ENCODE data around the gene LAMB3. TPM values are rescaled to one million over a fixed set of nuclear protein-coding genes. Genes with fewer than 3 reads are reported as not detected.

Gene LAMB3
- total RNA-seq, 2 experiments from 2014 or later = 0.88 to 0.89 TPM

DNA sequence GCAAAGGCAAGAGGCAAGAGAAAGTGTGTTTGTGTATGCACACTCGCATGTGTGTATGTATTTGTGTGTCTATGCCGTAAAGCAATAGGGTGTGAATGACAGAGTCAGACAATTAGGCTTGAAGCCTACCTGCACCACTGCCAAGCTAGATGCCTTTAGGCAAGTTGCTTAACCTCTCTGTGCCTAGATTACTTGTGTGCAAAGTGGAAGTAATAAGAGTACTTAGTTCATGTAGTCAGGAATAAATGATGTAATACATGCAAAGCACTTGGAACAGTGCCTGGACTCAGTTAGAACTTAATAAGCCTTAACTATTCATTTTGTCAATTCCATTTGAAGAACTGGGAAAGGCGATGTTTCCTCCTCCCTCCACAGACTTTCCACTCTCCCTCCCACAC, 31.7 kb downstream of the LAMB3 start:
- no peak for DNase-seq
- Mint-ChIP-seq H3K4me3 (no peak overlapping the region), H3K27ac (no peak overlapping the region), H3K27me3 (no peaks in the 10 kb centered on the region), H3K9me3 (no peaks in the 10 kb centered on the region), H3K36me3 (no peaks in the 10 kb centered on the region), H3K4me1 (no peaks in the 10 kb centered on the region)

DNA sequence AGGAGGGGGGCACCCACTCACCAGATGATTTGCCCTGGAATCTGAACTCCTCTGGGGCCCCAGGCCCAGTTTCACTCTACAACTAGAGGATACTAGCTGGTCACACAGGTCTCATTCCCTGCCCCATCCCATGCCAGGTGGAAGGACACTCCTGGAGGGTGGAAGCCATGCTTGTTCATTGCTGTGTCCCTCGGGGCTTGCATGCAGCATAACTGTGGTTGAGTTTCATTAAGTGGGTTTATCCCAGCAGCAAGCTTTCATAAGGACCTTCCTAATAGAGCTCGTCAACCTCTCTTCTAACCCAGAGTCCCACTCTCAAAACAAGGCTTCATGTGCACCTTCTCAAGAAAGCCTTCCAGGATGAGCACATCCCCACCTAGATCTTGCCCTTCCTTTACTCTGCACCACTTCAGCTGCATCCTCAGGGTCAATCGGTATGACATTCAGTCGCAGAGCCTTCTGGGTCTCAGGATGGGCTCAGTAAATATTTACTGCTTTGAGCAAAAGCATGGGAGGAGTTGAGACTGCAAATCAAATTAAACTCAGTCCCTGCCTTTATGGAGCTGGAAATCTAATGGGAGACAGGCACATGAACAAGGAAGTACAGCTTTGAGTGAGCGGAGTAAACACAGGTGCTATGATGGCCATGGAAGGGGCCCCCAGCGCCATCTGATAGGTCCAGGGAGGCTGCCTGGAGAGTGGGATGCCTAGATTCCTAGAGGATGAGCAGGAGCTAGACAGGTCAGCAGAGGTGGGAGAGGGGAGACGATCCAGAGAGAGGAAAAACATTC, 32.3 kb downstream of the LAMB3 start:
- Mint-ChIP-seq H3K36me3 (no peaks in the 10 kb centered on the region), H3K4me3 (no peak overlapping the region), H3K27me3 (no peaks in the 10 kb centered on the region), H3K4me1 (no peaks in the 10 kb centered on the region), H3K9me3 (no peaks in the 10 kb centered on the region), H3K27ac (no peak overlapping the region)
- DNase-seq = no peak

DNA sequence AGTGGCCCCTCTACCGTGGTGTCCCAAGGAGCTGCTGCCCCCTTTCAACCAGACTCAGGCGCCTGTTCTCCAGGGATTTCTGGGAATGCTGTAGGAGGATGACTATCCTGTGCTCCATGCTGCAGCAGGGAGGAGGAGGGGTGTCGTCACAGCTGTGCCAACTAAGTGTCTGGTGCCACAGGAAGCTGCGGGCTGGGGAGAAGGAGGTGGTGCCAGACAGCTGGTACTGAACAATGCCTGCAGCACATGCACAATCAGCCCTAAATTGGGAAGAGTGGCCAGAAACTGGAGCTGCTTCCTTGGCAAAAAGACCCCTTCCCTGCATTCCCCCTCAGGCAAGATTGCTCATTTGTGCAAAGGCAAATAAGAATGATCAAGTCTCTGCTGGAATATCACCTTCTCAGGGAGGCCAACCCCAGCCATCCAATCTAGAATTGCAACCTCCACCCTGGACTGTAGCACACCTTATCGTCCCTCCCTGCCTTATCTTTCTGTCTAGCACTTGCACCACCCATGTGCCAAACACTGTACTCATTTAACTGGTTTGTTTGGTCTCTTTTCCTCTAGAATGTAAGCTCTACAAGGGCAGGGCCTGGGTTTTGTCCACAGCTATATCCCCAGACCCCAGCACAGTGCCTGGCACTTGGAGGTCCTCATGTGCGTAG, 33.3 kb downstream of the LAMB3 start:
- H3K4me3 Mint-ChIP-seq = no peak overlapping the region
- no peaks in the 10 kb centered on the region for H3K9me3 Mint-ChIP-seq
- H3K4me1 Mint-ChIP-seq = no peaks in the 10 kb centered on the region
- no peak for DNase-seq
- H3K27ac Mint-ChIP-seq = no peak overlapping the region
- no peaks in the 10 kb centered on the region for H3K27me3 Mint-ChIP-seq
- no peaks in the 10 kb centered on the region for H3K36me3 Mint-ChIP-seq

DNA sequence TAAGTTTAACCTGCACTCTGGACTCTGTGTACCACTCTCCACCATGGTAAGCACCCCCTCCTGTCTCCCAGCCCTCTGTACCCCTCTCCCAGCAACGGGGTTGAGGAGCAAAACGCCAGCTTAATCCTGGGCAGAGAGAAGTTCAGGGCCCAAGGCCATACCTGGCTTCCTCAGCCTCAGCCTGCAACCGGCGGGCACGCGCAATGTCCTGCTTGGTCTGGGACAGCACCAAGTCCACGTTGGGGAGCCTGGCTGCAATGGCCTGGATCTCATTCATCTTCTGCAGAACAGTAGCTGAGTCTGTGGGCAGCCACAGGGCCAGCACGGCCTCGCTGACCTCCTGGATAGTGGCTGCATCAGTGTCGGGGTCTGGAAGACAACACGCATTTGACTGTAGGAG, 33.9 kb downstream of the LAMB3 start:
- Mint-ChIP-seq H3K4me1 (no peaks in the 10 kb centered on the region), H3K4me3 (no peak overlapping the region), H3K36me3 (no peaks in the 10 kb centered on the region), H3K27ac (no peak overlapping the region), H3K9me3 (no peaks in the 10 kb centered on the region), H3K27me3 (no peaks in the 10 kb centered on the region)
- DNase-seq = no peak

DNA sequence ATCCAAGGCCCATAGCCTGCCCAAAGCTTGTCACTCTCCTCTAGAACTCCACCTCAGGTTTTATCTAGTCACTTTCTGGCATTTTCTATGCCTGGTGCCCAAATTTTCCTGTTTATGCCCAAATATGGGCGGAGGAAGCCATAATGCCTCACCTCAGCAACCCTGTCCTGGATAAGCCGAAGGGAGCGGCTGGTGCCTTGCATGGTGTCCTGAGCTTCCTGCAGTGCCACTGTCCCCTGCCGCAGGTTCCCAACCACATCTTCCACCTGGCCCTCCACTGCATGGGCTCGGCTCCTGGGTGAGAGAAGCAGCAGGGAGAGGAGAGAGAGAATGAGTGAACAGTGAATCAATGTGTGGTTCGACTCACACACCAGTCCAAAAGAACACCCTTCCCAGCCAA, 34.5 kb downstream of the LAMB3 start:
- no peaks in the 10 kb centered on the region for H3K27me3 Mint-ChIP-seq
- H3K27ac Mint-ChIP-seq = no peak overlapping the region
- H3K4me3 Mint-ChIP-seq = no peak overlapping the region
- H3K4me1 Mint-ChIP-seq = no peaks in the 10 kb centered on the region
- no peak for DNase-seq
- no peaks in the 10 kb centered on the region for H3K36me3 Mint-ChIP-seq
- H3K9me3 Mint-ChIP-seq = no peaks in the 10 kb centered on the region

DNA sequence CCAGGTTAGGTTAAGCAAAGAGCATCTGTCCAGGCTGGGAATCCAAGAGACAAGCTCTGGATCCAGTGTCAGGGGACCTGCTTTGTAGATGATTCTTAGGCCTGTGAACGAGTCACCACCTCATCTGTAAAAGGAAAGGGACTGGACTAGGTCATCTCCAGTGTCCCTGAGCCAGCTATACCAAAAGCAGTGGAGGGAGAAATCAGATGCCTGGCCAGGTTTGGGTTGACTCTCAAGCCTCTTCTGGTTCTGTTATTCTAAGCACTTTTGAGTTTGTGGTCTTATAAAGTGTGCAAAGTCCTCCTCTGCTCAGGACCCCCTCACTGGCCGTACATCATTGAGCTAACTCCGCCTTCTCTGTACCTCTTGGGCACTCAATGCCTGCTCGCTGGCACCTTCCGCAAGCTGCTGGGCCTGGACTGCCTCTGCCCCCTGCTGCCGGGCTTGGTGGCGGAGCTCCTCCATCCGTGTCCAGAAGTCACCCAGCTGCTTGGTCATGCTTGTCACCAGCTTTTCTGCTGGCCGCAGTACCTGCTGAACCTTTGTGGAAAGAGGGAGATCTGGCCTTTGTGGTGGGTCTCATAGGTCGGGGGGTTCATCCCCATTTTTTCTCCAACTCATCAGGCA, 35.1 kb downstream of the LAMB3 start:
- H3K9me3 Mint-ChIP-seq = no peaks in the 10 kb centered on the region
- H3K4me3 Mint-ChIP-seq = no peak overlapping the region
- no peaks in the 10 kb centered on the region for H3K27me3 Mint-ChIP-seq
- no peaks in the 10 kb centered on the region for H3K36me3 Mint-ChIP-seq
- H3K4me1 Mint-ChIP-seq = no peaks in the 10 kb centered on the region
- H3K27ac Mint-ChIP-seq = no peak overlapping the region
- no peak for DNase-seq

DNA sequence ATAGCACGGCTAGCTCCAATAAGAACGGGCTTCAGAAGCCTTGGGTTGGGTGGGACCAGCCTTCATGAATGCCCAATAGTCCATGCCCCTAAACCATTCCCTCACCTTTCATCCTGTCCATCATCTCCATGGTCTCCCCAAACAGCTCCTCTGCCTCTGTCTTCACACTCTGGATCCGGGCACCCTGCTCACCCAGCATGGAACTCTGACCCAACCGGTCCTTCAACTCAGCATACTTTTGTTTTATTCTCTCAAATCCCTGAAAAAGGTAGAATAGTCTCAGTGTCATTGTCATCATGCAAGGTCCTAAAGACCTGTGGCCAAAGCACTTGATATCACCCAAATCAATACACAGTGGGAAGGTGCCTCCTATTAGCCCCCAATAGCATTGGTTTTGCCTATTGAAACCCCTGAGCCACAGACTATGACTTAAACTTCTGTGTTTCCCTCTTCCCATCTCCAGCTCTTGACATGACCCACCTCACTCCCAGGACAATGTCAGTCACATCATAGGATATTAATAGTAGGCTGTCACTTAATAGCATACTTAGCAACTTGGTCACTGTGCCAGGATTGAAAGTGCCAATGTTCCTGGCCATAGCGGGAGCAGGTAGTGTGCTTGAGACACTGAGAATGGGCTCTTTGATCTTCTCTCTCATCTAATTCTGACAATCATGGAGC, 35.7 kb downstream of the LAMB3 start:
- Mint-ChIP-seq H3K4me3 (no peak overlapping the region), H3K27ac (no peak overlapping the region), H3K27me3 (no peaks in the 10 kb centered on the region), H3K9me3 (no peaks in the 10 kb centered on the region), H3K36me3 (no peaks in the 10 kb centered on the region), H3K4me1 (no peaks in the 10 kb centered on the region)
- DNase-seq = no peak

DNA sequence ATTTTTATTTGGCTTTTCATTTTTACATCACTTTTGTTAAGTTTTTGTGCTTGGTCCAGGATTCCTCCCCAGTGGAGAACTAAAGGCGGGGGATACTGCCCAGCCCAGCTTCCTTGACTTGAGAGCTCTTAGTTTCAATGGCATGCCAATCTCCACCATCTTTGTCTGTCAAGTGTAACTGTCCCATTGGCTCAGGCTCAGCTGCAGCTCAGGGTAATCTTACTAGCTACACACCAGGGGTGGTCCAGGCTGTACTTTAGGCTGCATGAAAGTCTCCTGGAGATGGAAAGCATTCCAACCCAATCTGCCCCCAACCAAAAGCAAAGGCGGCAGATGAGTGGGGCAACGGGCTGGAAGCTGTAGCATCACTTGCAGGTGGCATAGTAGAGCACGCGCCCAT, 37.3 kb downstream of the LAMB3 start:
- Mint-ChIP-seq H3K4me3 (no peak overlapping the region), H3K27me3 (no peaks in the 10 kb centered on the region), H3K9me3 (no peaks in the 10 kb centered on the region), H3K36me3 (no peaks in the 10 kb centered on the region), H3K27ac (no peak overlapping the region), H3K4me1 (no peaks in the 10 kb centered on the region)
- DNase-seq = no peak

DNA sequence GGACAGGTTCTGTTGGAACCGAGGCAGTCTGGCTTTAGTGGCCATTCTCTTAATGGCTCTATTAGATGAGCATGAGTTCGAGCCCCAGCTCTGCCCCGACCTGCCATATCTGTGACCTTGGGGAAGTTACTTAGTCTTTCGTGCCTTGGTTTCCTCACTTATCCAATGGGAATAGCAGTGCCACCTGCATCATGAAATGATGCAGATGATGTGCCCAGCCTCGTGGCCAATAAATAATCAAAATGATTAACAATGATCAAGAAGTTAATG, 38.1 kb downstream of the LAMB3 start:
- no peaks in the 10 kb centered on the region for H3K9me3 Mint-ChIP-seq
- H3K27me3 Mint-ChIP-seq = no peaks in the 10 kb centered on the region
- no peaks in the 10 kb centered on the region for H3K36me3 Mint-ChIP-seq
- no peaks in the 10 kb centered on the region for H3K4me1 Mint-ChIP-seq
- DNase-seq = no peak
- H3K4me3 Mint-ChIP-seq = no peak overlapping the region
- H3K27ac Mint-ChIP-seq = no peak overlapping the region

DNA sequence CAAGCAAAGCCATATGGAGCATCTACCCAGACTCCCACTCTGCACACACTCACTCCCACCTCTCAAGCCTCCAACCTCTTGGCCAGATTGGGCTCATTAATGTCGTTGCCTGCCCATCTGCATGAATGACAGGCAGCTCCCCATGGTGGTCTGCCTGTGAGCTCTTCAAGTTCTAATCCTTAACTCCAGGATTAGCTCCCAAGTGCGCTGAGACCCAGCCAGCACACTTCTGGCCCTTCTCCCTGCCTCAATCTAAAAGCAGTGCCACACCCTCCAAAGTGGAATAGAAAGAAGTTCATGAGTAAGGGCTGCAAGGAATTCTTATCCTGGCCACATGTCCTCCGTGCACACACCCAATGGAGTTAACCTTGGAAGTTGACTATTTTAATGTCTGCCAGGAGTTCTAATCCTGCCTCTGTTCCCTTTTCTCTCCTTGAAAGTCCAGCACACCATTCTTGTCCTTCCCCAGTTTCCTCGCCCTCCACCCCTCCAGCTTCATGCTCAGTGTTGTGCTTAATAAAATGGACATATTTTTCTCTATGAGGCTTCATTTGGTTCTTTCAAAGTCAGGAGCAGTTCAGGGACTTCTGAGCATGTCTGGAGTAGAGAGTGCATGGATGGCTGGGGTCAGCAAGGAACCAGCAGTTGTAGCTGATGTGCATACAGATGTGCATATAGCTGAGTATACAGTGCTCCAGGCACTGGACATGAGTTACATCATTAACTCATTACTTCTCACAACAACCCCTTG, 38.6 kb downstream of the LAMB3 start:
- no peaks in the 10 kb centered on the region for H3K36me3 Mint-ChIP-seq
- no peak for DNase-seq
- no peaks in the 10 kb centered on the region for H3K27me3 Mint-ChIP-seq
- no peaks in the 10 kb centered on the region for H3K4me1 Mint-ChIP-seq
- no peak overlapping the region for H3K4me3 Mint-ChIP-seq
- no peak overlapping the region for H3K27ac Mint-ChIP-seq
- H3K9me3 Mint-ChIP-seq = no peaks in the 10 kb centered on the region

DNA sequence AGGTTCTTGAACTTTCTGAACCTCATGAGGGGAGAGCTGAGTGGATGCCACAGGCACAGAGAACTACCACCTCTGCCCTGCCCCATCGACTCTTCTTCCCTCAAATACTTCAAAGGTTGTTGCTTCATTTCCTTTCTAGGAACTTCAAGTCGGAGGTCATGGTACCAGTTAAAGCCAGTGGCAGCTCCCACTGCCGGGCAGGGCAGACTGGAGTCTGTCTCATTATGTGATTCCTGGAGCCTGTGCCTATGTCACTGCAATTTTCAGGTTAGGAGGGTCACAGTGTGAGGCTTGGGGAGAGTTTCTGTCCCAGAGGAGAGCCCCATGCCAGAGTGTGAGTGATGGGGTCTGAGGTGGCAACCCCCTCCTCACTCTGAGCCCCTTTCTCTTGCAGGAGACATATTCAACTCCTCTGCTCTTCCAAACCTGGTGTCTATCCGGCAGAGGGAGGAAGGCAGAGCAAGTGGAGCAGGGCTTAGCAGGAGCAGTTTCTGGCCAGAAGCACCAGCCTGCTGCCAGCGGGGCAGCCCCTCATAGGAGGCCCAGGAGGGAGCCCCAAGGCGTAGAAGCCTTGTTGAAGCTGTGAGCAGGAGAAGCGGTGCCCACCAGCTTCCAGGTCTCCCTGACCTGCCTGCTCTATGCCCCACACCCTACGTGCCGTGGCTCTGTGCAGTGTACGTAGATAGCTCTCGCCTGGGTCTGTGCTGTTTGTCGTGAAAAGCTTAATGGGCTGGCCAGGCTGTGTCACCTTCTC, 39.4 kb downstream of the LAMB3 start:
- Mint-ChIP-seq H3K36me3 (no peaks in the 10 kb centered on the region), H3K9me3 (no peaks in the 10 kb centered on the region), H3K4me1 (no peaks in the 10 kb centered on the region), H3K27me3 (no peaks in the 10 kb centered on the region), H3K27ac (no peak overlapping the region), H3K4me3 (no peak overlapping the region)
- no peak for DNase-seq

DNA sequence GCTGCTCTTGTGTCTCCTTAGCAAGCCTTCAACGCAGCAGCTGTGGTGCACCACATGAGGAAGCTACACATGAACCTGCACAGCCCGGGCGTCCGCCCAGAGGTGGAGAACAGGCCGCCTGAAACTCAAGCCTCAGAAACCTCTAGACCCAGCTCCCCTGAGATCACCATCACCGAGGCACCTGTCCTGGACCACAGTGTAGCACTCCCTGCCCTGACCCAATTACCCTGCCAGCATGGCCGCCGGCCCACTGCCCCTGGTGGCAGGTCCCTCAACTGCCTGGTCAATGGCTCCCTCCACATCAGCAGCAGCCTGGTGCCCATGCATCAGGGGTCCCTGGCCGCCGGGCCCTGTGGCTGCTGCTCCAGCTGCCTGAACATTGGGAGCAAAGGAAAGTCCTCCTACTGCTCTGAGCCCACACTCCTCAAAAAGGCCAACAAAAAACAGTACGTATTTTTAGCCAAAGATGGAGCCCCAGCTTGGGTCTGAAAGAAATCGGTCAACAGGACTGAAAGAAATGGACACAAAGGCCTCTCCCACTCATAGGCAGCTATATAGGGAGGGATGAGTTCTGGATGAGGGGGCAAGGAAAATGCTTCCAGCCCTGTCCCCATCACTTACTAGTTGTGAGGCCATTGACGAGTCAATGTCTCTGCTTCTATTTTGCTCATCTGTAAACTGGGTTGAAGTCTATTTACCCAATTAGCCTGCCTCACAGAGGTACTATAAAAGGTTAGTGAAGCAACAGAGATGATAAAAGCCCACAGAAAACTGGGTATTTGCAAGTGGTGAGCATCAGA, 40.3 kb downstream of the LAMB3 start:
- no peak for DNase-seq
- Mint-ChIP-seq H3K4me3 (no peak overlapping the region), H3K36me3 (no peaks in the 10 kb centered on the region)

DNA sequence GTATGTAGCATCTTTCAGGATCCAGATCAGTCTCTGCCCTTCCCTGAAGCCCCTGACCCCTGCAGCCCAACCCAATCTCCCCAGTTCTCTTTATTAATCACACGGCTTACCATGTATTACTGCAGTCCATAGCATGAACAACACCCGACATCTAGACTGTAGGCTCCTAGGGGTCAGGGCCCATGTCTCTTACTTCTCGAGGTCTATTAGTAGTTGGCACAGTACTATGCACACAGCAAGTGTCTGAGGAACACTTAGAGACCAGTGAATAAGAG, 41.7 kb downstream of the LAMB3 start:
- no peak for DNase-seq
- Mint-ChIP-seq H3K4me3 (no peak overlapping the region), H3K4me1 (peaks cover 3% of the 10 kb centered on the region), H3K9me3 (no peaks in the 10 kb centered on the region), H3K36me3 (no peaks in the 10 kb centered on the region), H3K27ac (no peak overlapping the region), H3K27me3 (no peaks in the 10 kb centered on the region)

More for the DNA sequence above, 40.3 kb downstream of the LAMB3 start:
- Mint-ChIP-seq H3K27me3 (no peaks in the 10 kb centered on the region), H3K4me1 (peaks cover under 1% of the 10 kb centered on the region), H3K27ac (no peak overlapping the region), H3K9me3 (no peaks in the 10 kb centered on the region)

All from activated naive CD8-positive, alpha-beta T cell treated with anti-CD3 and anti-CD28 coated beads for 36 hours (primary cell).